Stimulated activated CD4-positive, alpha-beta T cell treated with anti-CD3 and anti-CD28 coated beads, Interleukin-15, amount 100 ng/mL, for 24 hours (primary cell): ENCODE measurements around the gene PLAU.
"Not testable (repeated sequence)": the region's sequence is repeated elsewhere in the genome, so short reads cannot be mapped to it uniquely, and the experiment has no call there.

ENCODE experiments used
- DNase-seq: peaks from one replicate; pipeline ENCODE4 v3.0.0-alpha.2; 2020

PLAU gene

DNA sequence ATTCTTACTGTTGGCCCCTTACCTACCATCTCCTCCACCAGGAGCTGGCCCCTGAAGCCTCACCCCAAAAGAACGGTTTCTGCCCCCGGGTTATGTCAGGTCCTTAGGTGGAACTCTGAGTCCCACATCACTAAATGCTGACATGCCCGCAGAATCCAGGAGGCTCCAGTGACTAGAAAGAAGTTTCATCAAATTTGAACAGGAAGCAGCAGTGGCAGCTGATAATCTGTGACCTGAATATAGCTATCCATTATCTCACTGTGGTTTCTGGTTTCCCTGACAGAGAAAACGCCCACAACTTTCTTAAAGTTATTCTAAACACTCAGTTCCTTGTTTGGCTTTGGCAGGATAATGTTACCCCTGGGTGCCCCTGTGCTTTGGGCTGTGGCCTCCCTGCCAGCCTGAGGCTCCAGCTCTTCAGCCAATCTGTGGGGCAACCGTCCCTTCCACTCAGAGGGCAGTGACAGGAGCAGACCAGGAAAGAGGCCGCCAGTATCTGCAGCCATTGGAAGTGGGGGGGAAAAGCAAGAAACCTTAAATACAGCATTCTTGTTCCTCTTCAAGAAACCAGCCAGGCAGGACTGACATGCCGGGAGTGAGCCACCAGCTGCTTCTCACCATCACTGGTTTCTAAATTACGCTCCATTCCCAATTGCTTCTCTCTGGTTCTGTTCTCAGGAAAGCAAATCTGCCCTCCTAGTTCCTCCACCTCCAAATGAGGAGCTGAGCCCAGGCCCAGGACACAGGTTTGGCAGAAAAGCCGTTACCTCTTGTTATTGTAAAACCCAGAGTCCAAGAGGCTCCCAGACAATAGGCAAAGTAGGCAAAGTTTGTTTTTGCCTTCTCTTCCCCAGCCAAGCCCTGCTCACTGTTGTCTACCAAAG lies 45.8 kb downstream of the PLAU start:
- DNase-seq: peak; percentile 38

DNA sequence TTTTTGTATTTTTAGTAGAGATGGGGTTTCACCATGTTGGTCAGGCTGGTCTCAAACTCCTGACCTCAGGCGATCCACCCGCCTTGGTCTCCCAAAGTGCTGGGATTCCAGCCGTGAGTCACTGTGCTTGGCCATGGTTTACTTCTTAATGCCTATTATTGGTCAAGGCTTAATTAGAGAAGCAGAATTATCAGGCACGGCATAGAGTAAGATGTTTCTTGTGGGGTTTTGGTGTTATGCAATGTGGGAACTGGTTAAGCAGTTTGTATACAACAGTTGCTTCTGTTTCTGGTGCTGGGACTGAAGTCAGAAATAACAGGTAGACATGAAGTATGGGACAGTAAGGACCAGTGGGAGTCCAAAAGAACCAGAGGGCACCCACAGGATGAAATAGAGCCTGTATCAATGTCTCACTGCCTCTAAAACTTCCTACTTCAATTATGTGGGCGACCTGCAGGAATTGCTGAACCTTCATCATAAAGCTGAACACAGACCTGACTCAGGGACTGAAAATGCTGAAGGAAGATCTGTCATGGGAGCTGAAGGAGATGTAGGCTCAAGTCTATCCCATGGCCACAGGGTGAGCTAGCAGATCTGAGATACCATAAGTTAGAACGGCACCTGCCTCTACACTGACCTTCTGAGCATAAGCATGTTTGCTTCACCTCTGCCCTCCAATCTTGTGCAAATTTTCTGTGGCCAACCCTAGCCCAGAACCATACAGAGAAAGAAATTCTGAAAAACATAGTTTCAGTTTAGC lies 48.7 kb downstream of the PLAU start:
- no peak for DNase-seq

DNA sequence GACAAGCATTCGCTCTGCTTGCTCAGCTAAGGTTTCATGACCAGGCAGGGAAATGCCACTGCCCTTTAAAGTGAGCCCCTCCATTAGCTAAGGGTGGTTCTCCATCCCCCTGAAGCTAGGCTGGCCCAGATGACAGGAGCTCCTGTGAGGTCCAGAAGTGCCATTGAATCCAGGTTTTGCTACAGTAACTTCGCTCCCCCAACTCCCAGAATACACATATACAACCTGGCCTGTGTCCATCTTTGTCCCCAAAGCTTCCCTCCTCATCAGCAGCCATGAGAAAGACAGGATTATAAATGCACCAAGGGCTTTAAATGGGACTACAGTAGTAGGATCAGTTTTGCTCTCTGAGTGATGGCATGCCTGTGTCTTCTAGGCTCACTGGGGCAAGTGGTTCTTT lies 51.5 kb downstream of the PLAU start:
- DNase-seq: no peak

DNA sequence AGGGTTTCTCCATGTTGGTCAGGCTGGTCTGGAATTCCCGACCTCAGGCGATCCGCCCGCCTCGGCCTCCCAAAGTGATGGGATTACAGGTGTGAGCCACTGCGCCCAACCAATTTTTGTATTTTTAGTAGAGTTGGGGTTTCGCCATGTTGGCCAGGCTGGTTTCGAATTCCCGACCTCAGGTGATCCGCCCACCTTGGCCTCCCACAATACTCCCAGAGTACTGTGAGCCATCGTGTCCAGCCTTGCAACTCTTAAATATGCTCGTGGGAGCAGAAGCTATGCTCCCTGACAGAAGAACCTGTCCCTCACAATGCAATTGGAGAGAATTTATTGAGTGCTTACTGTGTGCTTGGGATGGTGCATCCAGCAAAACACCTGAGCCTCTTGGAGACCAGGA lies 52.6 kb downstream of the PLAU start:
- DNase-seq: not testable (repeated sequence)

DNA sequence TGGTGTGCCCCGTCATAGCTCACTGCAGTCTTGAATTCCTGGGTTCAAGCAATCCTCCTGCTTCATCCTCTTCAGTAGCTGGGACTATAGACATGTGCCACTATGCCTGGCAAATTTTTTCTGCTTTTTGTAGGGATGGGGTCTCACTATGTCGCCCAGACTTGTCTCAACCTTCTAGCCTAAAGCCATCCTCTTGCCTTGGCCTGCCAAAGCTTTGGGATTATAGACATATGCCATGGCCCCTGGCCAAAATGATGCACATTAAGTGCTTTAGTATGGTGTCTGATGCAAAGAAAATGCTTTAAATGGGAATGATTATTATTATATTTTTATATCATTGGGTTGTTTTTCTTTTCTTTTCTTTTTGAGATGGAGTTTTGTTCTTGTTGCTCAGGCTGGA lies 53.8 kb downstream of the PLAU start:
- no peak for DNase-seq

DNA sequence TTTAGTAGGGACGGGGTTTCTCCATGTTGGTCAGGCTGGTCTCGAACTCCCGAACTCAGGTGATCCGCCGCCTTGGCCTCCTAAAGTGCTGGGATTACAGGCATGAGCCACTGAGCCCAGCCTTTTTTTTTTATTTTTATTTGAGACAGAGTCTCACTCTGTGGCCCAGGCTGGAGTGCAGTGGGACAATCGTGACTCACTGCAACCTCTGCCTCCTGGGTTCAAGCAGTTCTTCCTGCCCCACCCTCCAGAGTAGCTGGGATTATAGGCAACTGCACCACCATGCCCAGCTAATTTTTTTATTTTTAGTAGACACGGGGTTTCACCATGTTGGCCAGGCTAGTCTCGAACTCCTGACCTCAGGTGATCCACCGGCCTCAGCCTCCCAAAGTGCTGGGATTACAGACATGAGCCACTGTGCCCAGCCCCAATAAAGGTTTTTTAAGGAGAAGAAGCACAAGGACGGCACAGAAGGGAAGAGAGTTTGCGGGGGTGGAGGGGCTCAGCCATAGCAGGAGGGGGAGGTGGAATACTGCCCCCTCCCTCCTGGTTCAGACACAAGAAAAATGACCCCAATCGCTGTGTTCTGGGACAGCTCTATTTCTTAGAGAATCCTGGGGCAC lies 54.4 kb downstream of the PLAU start:
- DNase-seq: not testable (repeated sequence)

DNA sequence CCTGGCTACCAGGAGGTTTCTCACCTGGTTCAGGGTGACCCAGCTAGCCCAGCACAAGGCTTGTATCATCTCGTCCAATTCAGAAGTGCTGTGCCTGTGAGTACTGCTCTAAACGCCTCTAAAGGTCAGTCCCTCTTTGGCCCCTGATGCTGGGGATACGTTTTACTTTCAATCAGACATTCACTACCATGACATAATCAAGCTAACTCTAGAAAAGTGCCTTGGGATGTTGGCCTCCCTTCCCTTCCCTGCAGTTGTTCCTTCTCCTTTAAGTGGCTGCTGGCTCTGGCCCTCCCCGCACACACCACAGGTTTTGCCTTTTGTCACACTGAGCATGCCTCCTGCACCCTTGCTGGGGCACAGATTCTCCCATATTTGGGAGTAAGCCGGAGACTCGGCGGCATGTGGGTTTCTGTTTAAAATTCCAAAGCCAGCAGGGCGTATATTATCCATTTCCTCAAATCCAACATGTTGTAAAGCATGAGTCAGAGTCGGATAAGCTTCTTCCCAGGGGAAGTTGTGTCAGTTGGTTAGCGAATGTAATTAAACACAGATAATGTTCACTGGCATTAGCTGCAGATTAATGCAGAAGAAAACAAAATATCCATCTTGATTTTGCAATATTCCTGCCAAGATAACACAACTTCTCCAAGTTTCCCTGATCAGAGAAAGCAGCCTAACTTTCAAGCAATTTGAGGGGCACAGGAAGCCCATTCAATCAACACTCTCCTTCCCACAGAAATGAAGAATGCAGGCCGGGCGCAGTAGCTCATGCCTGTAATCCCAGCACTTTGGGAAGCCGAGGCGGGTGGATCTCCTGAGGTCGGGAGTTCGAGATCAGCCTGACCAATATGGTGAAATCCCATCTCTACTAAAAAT lies 55.2 kb downstream of the PLAU start:
- no peak for DNase-seq

DNA sequence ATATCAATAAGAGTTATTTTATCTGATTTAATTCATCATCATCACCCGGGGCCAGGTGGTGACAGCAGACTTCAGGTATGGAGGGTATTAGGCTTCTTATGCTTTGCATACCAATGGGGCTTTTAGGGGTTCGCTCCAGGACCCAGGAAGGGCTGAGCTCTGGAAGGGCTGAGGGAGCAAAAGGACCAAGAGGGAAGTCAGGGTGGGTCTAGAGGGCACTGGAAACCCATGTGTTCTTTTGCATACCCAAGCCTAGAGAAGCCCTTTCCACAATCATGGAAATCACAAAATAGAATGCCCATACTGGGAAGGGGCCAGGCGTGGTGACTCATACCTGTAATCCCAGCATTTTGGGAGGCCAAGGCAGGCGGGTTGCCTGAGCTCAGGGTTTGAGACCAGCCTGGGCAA lies 56.1 kb downstream of the PLAU start:
- no peak for DNase-seq
